ENCODE measurements around the gene TRPV5.

TRPV5 gene

GRCh38 chr7:142908290-142908689 is 25.3 kb downstream of the TRPV5 start:
- H3K4me3 ChIP-seq (ENCODE audit: low read length) = no peak overlapping the region
- no peak for DNase-seq (ENCODE audit: low read depth)

GRCh38 chr7:142906643-142907042 is 26.9 kb downstream of the TRPV5 start:
- H3K4me3 ChIP-seq (ENCODE audit: low read length) = no peak overlapping the region
- no peak for TF ChIP-seq CTCF (IDR thresholded peaks at IDR 0.05; ENCODE audit: insufficient read depth, low read depth, low read length, missing control alignments)
- DNase-seq (ENCODE audit: low read depth) = no peak

More at GRCh38 chr7:142908290-142908689, 25.3 kb downstream of the TRPV5 start:
- TF ChIP-seq CTCF (IDR thresholded peaks at IDR 0.05; ENCODE audit: insufficient read depth, low read depth, low read length, missing control alignments) = no peak

GRCh38 chr7:142905759-142906158 is 27.8 kb downstream of the TRPV5 start:
- no peak for TF ChIP-seq CTCF (IDR thresholded peaks at IDR 0.05; ENCODE audit: insufficient read depth, low read depth, low read length, missing control alignments)
- DNase-seq (ENCODE audit: low read depth) = no peak
- no peak overlapping the region for H3K4me3 ChIP-seq (ENCODE audit: low read length)

DNA sequence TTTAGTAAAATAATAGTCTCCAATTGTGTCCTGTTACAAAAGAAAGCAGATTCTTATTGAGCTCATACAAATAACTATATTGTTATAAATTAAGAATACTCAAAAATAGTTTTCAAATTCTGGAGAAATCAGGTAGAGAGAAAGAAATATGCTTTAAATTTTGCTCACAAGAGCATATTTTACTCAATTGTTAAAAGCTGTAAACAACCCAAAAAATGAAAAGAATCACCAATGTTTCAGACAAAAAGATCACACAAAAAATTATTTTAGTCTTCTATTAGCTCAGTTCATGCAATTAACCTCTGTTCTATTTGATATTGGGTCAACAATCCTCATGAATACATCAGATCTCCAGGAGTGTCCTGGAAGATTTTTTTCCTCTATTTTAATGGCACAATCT is 29.4 kb downstream of the TRPV5 start:
- no peak overlapping the region for H3K4me3 ChIP-seq (ENCODE audit: low read length)
- no peak for DNase-seq (ENCODE audit: low read depth)
- no peak for TF ChIP-seq CTCF (IDR thresholded peaks at IDR 0.05; ENCODE audit: insufficient read depth, low read depth, low read length, missing control alignments)

GRCh38 chr7:142901426-142902259 is 31.9 kb downstream of the TRPV5 start:
- no peak for TF ChIP-seq CTCF (IDR thresholded peaks at IDR 0.05; ENCODE audit: insufficient read depth, low read depth, low read length, missing control alignments)
- no peak overlapping the region for H3K4me3 ChIP-seq (ENCODE audit: low read length)
- peak; percentile 0 for DNase-seq (ENCODE audit: low read depth)

GRCh38 chr7:142899661-142900060 is 33.9 kb downstream of the TRPV5 start:
- H3K4me3 ChIP-seq (ENCODE audit: low read length) = no peak overlapping the region
- no peak for DNase-seq (ENCODE audit: low read depth)
- TF ChIP-seq CTCF (IDR thresholded peaks at IDR 0.05; ENCODE audit: insufficient read depth, low read depth, low read length, missing control alignments) = no peak
